Neuronal stem cell (in vitro differentiated cells): ENCODE results near the gene TMEM9.

Source experiments
- DNase-seq: peaks from one replicate; pipeline ENCODE4 v3.0.0-alpha.2; 2013; ENCODE audit warnings: low spot score
- H2AFZ ChIP-seq: one replicate; pipeline ENCODE4 v1.6.1; 2013; ENCODE audit warnings: mild to moderate bottlenecking, low read length, inconsistent platforms
- H2AK5ac ChIP-seq: 2 replicates; pipeline ENCODE4 v1.6.1; 2013; ENCODE audit warnings: low read depth, mild to moderate bottlenecking, inconsistent platforms, low read length, moderate library complexity, mixed read lengths
- H2BK120ac ChIP-seq: 2 replicates; pipeline ENCODE4 v1.6.1; 2013; ENCODE audit warnings: low read depth, mild to moderate bottlenecking, inconsistent platforms, low read length, moderate library complexity, mixed read lengths
- H2BK12ac ChIP-seq: one replicate; pipeline ENCODE4 v1.6.1; 2013; ENCODE audit warnings: low read length, inconsistent platforms
- H2BK15ac ChIP-seq: 2 replicates; pipeline ENCODE4 v1.6.1; 2013; ENCODE audit warnings: mild to moderate bottlenecking, low read length, inconsistent platforms, mixed read lengths
- H2BK5ac ChIP-seq: one replicate; pipeline ENCODE4 v1.6.1; 2013; ENCODE audit warnings: inconsistent platforms, mild to moderate bottlenecking, low read length, moderate library complexity
- H3K14ac ChIP-seq: one replicate; pipeline ENCODE4 v1.6.1; 2013; ENCODE audit warnings: low read length, inconsistent platforms
- H3K18ac ChIP-seq: 2 replicates; pipeline ENCODE4 v1.6.1; 2013; ENCODE audit warnings: low read length, inconsistent platforms
- H3K23ac ChIP-seq: 2 replicates; pipeline ENCODE4 v1.6.1; 2013; ENCODE audit warnings: low read depth, mild to moderate bottlenecking, mixed read lengths, low read length, inconsistent platforms; ENCODE audit not compliant: poor library complexity
- H3K27ac ChIP-seq: replicated peaks from 3 replicates; pipeline ENCODE4 v1.5.1; 2013; ENCODE audit warnings: low read length, inconsistent platforms
- H3K27me3 ChIP-seq, 3 experiments: 2 replicates each; pipeline ENCODE4 v1.6.1; 2013; ENCODE audit warnings: low read length in 3 of 3, mild to moderate bottlenecking in 2 of 3, inconsistent platforms in 1 of 3, low read depth in 1 of 3, mixed read lengths in 1 of 3, moderate library complexity in 1 of 3; ENCODE audit not compliant: control insufficient read depth in 3 of 3, insufficient read depth in 3 of 3
- H3K36me3 ChIP-seq, 2 donors: replicated peaks in 1 of 2; 2 replicates each; pipeline ENCODE4 v1.6.1; 2013; ENCODE audit warnings: low read length in 2 of 2; ENCODE audit not compliant: control insufficient read depth in 2 of 2, insufficient read depth in 2 of 2
- H3K4ac ChIP-seq: 2 replicates; pipeline ENCODE4 v1.6.1; 2013; ENCODE audit warnings: inconsistent platforms, mild to moderate bottlenecking, low read length, moderate library complexity
- H3K4me1 ChIP-seq, 2 donors: 1 replicate in 1 of 2; 2 replicates in 1 of 2; pipeline ENCODE4 v1.6.1; 2013; ENCODE audit warnings: low read length in 2 of 2, low read depth in 1 of 2; ENCODE audit not compliant: control insufficient read depth in 2 of 2, insufficient read depth in 1 of 2
- H3K4me2 ChIP-seq: one replicate; pipeline ENCODE4 v1.6.1; 2013; ENCODE audit warnings: mild to moderate bottlenecking, low read length, inconsistent platforms; ENCODE audit not compliant: insufficient read depth, poor library complexity, severe bottlenecking
- H3K4me3 ChIP-seq, 2 donors: 2 replicates each; pipeline ENCODE4 v1.5.1; 2013; ENCODE audit warnings: low read length in 2 of 2, mild to moderate bottlenecking in 2 of 2, inconsistent platforms in 1 of 2, moderate library complexity in 1 of 2
- H3K79me1 ChIP-seq: one replicate; pipeline ENCODE4 v1.6.1; 2013; ENCODE audit warnings: low read depth, mild to moderate bottlenecking, inconsistent platforms, low read length, moderate library complexity
- H3K9ac ChIP-seq: one replicate; pipeline ENCODE4 v1.6.1; 2013; ENCODE audit warnings: mild to moderate bottlenecking, low read depth, low read length, inconsistent platforms; ENCODE audit not compliant: poor library complexity
- H3K9me3 ChIP-seq, 2 donors: replicated peaks in 1 of 2; 2 replicates each; pipeline versions ENCODE3 to v1.6.1; 2013; ENCODE audit warnings: low read length in 2 of 2, mild to moderate bottlenecking in 2 of 2, inconsistent platforms in 1 of 2, low read depth in 1 of 2, mixed read lengths in 1 of 2, moderate library complexity in 1 of 2; ENCODE audit not compliant: control insufficient read depth in 2 of 2, insufficient read depth in 1 of 2
- H4K8ac ChIP-seq: one replicate; pipeline ENCODE4 v1.6.1; 2013; ENCODE audit warnings: low read depth, mild to moderate bottlenecking, inconsistent platforms, low read length, moderate library complexity
- H4K91ac ChIP-seq: one replicate; pipeline ENCODE4 v1.6.1; 2013; ENCODE audit warnings: low read length, low read depth, mild to moderate bottlenecking, inconsistent platforms; ENCODE audit not compliant: poor library complexity
- WGBS, 2 donors: extraction: QIAGEN DNeasy Blood & Tissue Kit; methylation state at CpG; one replicate each; pipeline ENCODE4 v1.1.7; 2013; ENCODE audit warnings: missing lambda C conversion rate in 2 of 2, mixed read lengths in 1 of 2; ENCODE audit not compliant: insufficient read length in 2 of 2, insufficient replicate concordance in 1 of 2; ENCODE audit errors: extremely low coverage in 2 of 2; 5-methylcytosine and 5-hydroxymethylcytosine counted together

The TMEM9 gene

GRCh38 chr1:201112173-201112731 is 42.0 kb downstream of the TMEM9 start, which contains the start of gene CACNA1S:
Gene CACNA1S (minus strand): TSS chr1:201112426. CDS start chr1:201112339, 87 bp downstream.
- no peak within 1 kb of the TSS for H3K4ac ChIP-seq
- no peak for DNase-seq
- peaks cover 0 to 18% (median 11%) of the 10 kb centered on the region in 3 experiments for H3K27me3 ChIP-seq
- no peak within 1 kb of the TSS for H3K4me3 ChIP-seq
- H3K36me3 ChIP-seq: no peaks in the 10 kb centered on the region
- no peak within 1 kb of the TSS for H3K14ac ChIP-seq
- no peak within 1 kb of the TSS for H3K4me2 ChIP-seq
- H4K8ac ChIP-seq: no peak within 1 kb of the TSS
- no peak within 1 kb of the TSS for H3K23ac ChIP-seq
- peak within 1 kb of the TSS; percentile 16 for H2BK5ac ChIP-seq
- no peaks in the 10 kb centered on the region for H3K79me1 ChIP-seq
- no peaks in the 10 kb centered on the region for H3K9me3 ChIP-seq
- H4K91ac ChIP-seq: no peak within 1 kb of the TSS
- peaks cover 16 to 19% of the 10 kb centered on the region in 2 donors for H3K4me1 ChIP-seq
- H2BK120ac ChIP-seq: no peak within 1 kb of the TSS
- peak within 1 kb of the TSS; percentile 63 for H3K18ac ChIP-seq
- no CpG with 5 or more reads among the region's 9 CpGs for WGBS, 2 donors
- no peak within 1 kb of the TSS for H2BK12ac ChIP-seq
- H3K27ac ChIP-seq: no peak within 1 kb of the TSS
- no peak within 1 kb of the TSS for H2AK5ac ChIP-seq
- H2AFZ ChIP-seq: peak within 1 kb of the TSS; percentile 42
- H3K9ac ChIP-seq: no peak within 1 kb of the TSS
- H2BK15ac ChIP-seq: no peak within 1 kb of the TSS

GRCh38 chr1:201111672-201112071 is 42.6 kb downstream of the TMEM9 start:
- Histone ChIP-seq H2BK5ac (no peak overlapping the region), H2BK12ac (no peak overlapping the region), H3K79me1 (no peaks in the 10 kb centered on the region), H4K8ac (no peak overlapping the region), H3K36me3 (no peaks in the 10 kb centered on the region), H3K4ac (no peak overlapping the region), H3K14ac (no peak overlapping the region), H3K9me3 (no peaks in the 10 kb centered on the region), H3K27me3 (peaks cover 0 to 18% (median 9%) of the 10 kb centered on the region in 3 experiments), H3K4me3 (no peak overlapping the region), H3K23ac (no peak overlapping the region), H2BK120ac (no peak overlapping the region), H3K9ac (no peak overlapping the region), H3K27ac (no peak overlapping the region), H2AFZ (no peak overlapping the region), H3K4me1 (peaks cover 16 to 25% of the 10 kb centered on the region in 2 donors), H2AK5ac (no peak overlapping the region), H2BK15ac (no peak overlapping the region), H4K91ac (no peak overlapping the region), H3K4me2 (no peak overlapping the region), H3K18ac (no peak overlapping the region)
- DNase-seq: no peak
- no CpG with 5 or more reads among the region's 3 CpGs for WGBS, 2 donors

GRCh38 chr1:201111156-201111555 is 43.1 kb downstream of the TMEM9 start:
- Histone ChIP-seq H2BK12ac (no peak overlapping the region), H3K4ac (no peak overlapping the region), H2BK15ac (no peak overlapping the region), H3K4me3 (no peak overlapping the region), H2AK5ac (no peak overlapping the region), H3K23ac (no peak overlapping the region), H3K36me3 (no peaks in the 10 kb centered on the region), H3K79me1 (no peaks in the 10 kb centered on the region), H3K9ac (no peak overlapping the region), H3K27ac (no peak overlapping the region), H2BK5ac (no peak overlapping the region), H4K8ac (no peak overlapping the region), H3K18ac (no peak overlapping the region), H3K14ac (no peak overlapping the region), H2BK120ac (no peak overlapping the region), H3K27me3 (peaks cover 0 to 16% (median 4%) of the 10 kb centered on the region in 3 experiments), H4K91ac (no peak overlapping the region), H3K9me3 (no peaks in the 10 kb centered on the region), H3K4me2 (no peak overlapping the region), H3K4me1 (peaks cover 17 to 30% of the 10 kb centered on the region in 2 donors), H2AFZ (no peak overlapping the region)
- WGBS, 2 donors: no CpG with 5 or more reads among the region's 7 CpGs
- no peak for DNase-seq

GRCh38 chr1:201110616-201111015 is 43.7 kb downstream of the TMEM9 start:
- Histone ChIP-seq H3K27ac (no peak overlapping the region), H3K23ac (no peak overlapping the region), H3K9ac (no peak overlapping the region), H3K9me3 (no peaks in the 10 kb centered on the region), H3K4me2 (no peak overlapping the region), H3K4me1 (peaks cover 17 to 30% of the 10 kb centered on the region in 2 donors), H3K4me3 (no peak overlapping the region), H4K91ac (no peak overlapping the region), H2BK15ac (peak overlapping the region; percentile 84), H2AFZ (no peak overlapping the region), H2AK5ac (peak overlapping the region; percentile 89), H3K18ac (peak overlapping the region; percentile 6), H4K8ac (no peak overlapping the region), H2BK120ac (no peak overlapping the region), H3K36me3 (no peaks in the 10 kb centered on the region), H3K27me3 (peaks cover 0 to 13% (median 0%) of the 10 kb centered on the region in 3 experiments), H3K4ac (no peak overlapping the region), H3K14ac (no peak overlapping the region), H2BK12ac (no peak overlapping the region), H2BK5ac (no peak overlapping the region), H3K79me1 (no peaks in the 10 kb centered on the region)
- no CpG with 5 or more reads among the region's 5 CpGs for WGBS, 2 donors
- DNase-seq: no peak
